Activated CD8-positive, alpha-beta memory T cell treated with anti-CD3 and anti-CD28 coated beads for 4 hours (primary cell): ENCODE measurements around the gene ZMYND19.
A peak's percentile ranks its signal among the peaks of the same experiment; 100 is the strongest.
"Not testable (repeated sequence)": the region's sequence is repeated elsewhere in the genome, so short reads cannot be mapped to it uniquely, and the experiment has no call there.

Experiments used
- DNase-seq, 2 donors: peaks; one replicate each; pipeline ENCODE4 v3.0.0-alpha.2; 2020; ENCODE audit warnings: low read depth in 2 of 2

ZMYND19 gene

DNA sequence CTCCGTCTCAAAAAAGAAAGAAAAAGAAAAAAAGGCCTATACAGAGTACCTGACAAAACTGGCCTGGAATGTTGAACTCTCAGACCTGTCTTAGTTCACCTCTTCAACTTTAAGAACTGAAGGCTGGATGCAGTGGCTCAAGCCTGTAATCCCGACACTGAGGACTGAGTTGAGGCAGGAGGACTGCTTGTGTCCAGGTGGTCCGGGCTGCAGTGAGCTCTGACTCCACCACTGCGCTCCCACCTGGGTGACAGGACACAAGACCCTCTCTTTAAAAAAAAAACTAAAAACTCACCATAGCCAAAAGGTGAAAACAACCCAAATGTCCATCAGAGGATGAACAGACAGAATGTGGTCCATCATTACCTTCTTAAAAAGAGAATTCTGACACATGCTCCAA lies 32.2 kb downstream of the ZMYND19 start:
- DNase-seq = no peak

DNA sequence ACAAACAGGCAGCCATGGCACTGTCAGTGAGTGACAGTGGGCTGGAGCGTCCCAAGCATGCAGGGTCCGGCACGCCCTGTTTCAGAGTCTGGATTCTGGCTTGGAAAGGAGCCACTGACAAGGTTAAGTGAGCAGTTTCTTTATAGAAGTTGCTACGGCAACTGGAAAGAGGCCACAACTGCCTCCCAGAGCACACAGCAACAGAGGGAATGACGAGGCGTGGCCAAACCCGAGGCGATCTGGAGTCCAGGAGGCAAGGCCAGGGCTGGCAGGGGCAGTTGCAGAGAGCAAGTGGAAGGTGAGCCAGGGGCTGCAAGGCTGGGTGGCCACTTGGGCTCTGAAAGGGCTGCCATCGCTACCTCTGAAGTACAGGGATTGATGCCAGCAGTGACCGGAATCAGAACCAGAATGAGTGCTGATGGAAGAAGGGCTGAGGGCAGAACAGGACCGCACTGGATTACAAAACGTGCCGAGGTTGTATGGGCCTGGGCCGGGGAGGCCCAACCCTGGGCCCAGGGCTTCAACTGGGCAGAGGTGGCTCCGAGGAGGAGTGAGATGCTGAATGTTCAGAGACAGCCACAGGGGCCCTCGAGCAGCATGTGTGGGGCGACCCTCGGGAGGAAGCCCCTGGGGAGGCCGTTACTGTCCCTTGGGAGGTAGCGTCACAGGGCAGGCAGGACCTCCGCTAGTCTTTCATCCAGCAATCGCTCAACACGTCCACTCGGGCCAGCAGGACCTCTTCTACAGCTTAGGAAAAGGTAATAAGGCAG lies 34.1 kb downstream of the ZMYND19 start:
- DNase-seq = no peak

DNA sequence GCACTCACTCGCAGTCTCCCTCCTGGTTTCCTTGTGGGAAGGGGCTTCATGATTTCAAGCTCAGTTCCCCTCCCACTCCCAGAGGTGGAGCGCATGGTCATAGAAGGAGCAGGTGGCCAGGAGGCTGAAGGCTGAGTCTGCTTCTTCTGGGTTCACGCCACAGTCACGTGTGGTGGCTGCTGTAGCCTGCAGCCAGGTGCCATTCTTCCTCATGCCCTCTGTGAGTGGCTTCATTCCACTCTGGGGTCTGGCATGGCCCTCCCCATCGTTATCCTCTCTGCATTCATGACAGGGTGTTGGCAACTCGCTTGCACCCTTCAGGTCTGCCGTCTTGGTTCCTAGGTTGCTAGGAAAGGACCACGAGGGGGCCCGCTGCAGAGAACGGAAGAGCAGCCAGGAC lies 35.1 kb downstream of the ZMYND19 start:
- DNase-seq = no peak

DNA sequence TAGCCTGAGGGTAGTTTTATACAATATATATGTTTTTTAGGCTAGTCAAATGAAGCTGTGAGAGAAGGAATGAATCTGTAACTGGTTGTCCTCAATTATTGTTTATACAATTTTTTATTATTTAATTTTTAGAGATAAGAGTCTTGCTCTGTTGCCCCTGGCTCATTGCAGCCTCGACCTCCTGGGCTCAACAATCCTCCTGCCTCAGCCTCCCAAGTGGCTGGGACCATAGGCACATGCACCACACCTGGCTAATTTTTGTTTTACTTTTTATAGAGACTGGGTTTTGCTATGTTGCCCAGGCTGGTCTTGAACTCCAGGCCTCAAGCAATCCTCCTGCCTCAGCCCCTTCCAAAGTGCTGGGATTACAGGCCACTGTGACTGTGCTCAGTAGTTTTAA lies 36.0 kb downstream of the ZMYND19 start:
- no peak for DNase-seq

DNA sequence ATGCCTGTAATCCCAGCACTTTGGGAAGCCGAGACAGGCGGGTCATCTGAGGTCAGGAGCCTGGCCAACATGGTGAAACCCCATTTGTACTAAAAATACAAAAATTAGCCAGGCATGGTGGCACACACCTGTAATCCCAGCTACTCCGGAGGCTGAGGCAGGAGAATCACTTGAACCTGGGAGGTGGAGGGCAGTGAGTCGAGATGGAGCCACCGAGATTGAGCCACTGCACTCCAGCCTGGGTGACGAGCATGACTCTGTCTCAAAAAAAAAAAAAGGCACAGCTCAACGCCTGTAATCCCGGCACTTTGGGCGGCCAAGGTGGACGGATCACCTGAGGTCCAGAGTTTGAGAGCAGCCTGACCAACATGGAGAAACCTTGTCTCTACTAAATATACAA lies 36.7 kb downstream of the ZMYND19 start:
- not testable (repeated sequence) for DNase-seq

DNA sequence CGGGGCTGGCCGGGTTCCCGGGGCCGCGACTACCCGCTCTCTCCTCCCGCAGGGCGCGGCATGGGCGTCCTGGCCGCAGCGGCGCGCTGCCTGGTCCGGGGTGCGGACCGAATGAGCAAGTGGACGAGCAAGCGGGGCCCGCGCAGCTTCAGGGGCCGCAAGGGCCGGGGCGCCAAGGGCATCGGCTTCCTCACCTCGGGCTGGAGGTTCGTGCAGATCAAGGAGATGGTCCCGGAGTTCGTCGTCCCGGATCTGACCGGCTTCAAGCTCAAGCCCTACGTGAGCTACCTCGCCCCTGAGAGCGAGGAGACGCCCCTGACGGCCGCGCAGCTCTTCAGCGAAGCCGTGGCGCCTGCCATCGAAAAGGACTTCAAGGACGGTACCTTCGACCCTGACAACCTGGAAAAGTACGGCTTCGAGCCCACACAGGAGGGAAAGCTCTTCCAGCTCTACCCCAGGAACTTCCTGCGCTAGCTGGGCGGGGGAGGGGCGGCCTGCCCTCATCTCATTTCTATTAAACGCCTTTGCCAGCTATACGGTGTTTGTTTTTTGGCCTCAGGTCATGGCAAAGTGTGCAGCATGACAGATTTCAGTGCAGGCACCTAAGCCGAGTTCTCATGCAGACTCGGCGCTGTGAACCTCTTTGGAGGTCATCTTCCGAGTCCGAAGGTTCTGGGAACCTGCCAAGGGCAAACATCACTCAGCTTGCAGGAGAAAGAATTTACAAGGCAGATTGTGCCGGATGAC lies 38.1 kb downstream of the ZMYND19 start:
- DNase-seq = no peak

DNA sequence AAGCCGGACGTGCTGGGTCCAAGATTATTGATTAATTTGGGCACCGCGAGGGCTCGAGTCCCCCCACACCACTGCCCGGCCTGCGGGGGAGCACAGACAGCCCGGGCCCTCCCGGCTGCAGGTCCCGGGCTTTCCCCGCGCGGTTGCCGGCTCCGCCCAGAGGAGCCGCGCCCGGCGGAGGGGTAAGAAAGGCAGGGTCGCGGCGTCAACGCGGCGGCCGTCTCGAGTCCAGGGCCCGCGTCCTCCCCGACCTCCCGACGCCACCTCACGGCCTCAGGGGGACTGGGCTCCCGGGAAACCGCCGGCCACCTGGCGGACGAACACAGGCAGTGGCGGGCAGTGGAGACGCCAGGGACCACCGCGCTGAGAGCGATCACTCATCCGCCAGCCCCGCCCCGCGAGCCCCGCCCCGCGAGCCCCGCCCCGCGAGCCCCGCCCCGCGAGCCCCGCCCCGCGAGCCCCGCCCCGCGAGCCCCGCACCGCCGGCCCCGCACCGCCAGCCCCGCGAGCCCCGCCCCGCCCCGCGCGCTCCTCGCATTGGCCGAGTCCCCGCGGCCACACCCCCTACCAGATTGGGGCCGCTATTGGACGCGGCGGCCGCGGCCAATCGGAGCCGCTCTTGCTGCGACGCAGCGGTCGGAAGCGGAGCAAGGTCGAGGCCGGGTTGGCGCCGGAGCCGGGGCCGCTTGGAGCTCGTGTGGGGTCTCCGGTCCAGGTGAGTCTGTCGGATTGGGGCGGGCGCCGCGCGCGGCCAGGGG lies 38.9 kb downstream of the ZMYND19 start, which contains the start of gene MRPL41:
Gene MRPL41, plus strand, starts transcription at position 616 of the 758 bp plus-strand sequence. CDS start 203 bp downstream, outside the sequence.
- DNase-seq = peak; percentile 71 to 76

DNA sequence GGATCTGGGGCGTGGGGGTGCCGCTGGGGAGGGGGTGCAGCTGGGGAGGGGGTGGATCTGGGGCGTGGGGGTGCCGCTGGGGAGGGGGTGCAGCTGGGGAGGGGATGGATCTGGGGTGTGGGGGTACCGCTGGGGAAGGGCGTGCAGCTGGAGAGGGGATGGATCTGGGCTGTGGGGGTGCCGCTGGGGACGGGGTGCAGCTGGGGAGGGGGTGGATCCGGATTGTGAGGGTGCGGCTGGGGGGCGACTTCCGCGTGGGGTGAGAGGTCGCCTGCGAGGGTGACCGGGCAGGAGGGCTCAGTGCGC lies 39.4 kb downstream of the ZMYND19 start:
- not testable (repeated sequence) for DNase-seq

DNA sequence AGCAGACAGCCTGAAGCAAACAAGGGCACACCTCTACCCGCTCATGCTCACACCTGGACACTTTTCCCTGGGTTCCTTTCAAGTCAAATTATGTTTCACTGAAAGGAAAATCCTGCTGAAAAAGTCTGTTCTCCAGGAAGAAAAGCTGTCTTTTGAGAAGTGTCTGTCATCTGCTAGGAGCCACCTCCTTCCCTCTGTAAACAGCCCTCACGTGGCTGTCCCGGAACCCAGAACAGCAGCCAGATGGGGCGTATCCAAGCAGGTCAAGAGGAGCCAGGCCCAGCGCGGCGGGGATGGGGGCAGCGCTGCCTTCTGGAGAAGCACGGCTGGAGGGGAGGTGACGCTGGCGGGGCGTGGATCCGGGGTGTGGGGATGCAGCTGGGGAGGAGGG lies 40.1 kb downstream of the ZMYND19 start, which contains the start of gene PNPLA7:
Gene PNPLA7, minus strand, starts transcription at position 172 of the 391 bp plus-strand sequence. CDS start 205 bp downstream, outside the sequence.
- no peak for DNase-seq

DNA sequence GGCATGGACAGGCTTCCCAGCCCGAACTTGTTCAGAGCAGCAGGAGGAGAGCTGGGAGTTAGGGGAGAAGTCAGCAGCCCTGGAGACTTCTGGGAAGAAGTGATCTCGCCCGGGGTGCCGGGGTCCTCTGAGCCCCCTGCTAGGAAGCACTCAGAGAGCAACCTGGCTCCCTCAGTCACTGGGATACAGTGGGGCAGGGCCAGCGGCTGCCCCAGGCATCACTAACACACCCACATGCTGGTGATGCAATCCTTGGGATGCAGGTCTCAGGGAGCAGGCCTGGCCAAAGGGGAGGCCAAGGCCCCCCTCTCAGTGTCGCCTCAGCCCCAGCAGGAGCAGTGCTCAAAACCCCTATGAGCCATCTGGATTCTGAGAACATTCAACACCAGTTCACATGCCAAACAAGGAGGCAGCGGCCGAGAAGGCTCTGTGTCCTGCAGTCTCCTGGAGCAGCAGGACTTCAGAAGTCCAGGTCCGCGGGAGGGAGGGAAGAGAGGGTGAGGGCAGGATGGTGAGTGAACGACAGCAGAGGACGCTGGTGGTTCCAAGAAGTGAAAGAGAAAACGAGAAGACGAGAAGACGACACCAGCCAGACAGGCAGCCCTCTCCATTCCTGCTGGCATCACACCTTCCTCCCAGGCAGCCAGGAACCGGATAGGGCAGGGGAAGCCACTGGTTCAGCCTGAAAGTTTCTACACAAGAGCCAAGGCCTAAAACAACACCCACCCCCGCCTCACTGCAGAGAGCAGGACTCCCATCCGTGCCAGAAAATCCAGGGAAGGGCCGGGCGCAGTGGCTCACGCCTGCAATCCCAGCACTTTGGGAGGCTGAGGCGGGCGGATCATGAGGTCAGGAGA lies 42.4 kb downstream of the ZMYND19 start:
- no peak for DNase-seq

DNA sequence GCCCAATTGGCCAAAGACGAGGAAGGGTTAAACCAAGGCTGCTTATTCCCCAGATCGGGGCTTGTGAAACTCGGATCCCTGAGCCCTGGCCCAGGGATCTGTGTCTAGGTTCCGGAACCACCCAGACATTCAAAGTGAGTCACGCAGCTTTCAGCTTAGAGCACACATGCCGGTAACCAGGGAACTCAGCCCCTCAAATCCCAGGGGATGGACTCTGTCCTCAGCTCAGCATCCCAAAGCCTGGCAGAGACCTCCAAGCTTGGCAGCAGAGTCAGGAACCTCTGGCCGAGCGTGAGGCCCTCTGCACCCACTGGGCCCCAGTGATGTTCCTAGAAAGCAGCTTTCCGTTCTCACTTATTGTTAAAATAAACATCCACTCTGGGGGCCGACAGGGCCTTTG lies 45.2 kb downstream of the ZMYND19 start:
- DNase-seq = no peak

DNA sequence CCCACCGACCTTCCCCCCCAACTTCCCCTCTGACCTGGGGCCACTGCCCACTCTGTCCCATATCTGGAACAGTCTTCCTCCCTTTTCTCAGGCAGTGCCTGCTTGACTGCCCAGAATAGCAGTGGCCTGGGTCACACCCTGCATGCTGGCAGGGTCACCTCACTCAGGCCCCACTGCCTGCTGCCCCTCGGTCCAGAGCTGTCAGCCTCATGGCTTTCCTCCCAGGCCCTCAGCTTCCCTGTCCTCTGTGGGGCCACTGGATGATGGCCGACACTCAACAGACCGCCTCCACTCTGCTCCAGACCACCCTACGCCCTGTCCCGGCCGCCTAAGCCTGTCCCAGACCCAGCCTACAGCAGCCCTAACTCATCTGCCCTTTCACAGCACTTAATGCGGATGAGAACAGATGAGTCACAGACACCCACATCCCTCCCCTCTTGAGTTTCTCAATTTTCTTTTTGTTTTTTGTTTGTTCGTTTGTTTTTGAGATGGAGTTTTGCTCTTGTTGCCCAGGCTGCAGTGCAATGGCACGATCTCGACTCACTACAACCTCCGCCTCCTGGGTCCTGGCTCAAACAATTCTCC lies 46.0 kb downstream of the ZMYND19 start:
- DNase-seq = no peak

DNA sequence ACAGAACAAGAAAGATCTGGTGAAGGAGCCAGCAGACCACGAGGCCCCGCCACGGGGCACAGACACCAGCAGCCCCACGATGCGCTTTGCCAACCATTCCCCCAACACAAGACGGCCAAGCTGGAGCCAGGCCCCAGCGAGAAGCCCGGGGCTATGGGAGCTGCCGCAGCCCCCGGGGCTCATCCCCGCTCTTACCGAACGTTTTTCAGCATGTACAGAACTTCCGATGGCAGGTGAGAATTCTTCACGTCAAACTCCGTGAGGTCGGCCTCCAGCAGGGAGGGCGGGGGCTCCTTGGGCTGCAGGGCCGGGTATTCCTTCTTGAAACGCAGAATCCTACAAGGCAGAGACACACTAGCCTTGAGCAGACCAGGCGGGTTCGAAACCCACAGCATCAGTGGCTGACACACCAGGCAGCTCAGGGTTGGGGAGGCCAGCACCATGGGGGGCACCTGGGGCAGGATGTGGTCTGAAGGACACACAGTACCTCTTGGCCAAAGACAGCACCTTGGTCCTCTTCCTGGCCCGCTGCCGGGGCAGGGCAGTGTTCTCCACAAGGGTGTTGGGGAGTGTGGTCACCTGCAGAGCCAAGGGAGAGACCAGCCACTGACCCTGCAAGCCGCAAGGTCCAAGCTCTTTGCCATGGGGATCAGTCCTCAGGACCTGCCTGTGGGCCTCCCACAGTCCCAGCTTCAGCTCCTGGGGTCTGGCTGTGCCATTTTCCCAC lies 46.9 kb downstream of the ZMYND19 start:
- no peak for DNase-seq

DNA sequence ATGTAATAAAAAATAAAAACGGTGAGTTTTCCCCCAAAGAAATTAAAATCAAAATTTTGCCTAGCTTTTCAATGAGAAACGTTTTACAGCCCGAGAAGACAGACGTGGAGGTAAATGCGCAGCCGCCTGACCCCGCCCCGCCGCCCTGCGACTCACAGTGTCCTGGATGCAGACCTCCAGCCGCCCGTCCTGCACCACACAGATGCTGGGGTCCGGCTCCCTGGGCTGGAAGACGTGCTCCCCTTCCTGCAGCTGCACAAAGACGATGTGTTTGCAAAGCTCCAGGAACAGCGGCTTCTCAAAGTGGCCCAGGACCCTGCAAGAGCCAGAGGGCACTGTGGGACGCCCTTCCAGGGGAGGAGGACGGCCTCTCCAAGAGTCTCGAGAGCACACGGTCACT lies 47.8 kb downstream of the ZMYND19 start:
- DNase-seq = no peak

DNA sequence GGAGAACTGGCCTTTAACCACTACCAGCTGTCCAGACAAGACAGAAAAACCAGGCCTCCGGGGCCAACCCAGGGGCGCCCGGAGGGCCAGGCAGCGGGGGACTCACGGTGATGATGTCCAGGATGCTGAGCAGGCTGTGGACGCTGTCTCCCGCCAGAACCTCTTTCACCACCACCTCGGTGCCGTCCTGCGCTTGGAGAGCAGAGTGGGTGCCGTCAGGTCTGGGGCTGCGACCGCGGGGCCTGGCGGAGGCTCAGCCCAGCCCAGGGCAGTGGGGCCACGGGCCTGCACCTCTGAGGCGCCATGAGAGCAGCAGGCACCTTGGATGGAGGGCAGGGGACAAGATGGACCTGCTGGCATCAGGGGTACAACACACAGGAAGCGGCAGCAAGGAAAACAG lies 49.8 kb downstream of the ZMYND19 start:
- no peak for DNase-seq

DNA sequence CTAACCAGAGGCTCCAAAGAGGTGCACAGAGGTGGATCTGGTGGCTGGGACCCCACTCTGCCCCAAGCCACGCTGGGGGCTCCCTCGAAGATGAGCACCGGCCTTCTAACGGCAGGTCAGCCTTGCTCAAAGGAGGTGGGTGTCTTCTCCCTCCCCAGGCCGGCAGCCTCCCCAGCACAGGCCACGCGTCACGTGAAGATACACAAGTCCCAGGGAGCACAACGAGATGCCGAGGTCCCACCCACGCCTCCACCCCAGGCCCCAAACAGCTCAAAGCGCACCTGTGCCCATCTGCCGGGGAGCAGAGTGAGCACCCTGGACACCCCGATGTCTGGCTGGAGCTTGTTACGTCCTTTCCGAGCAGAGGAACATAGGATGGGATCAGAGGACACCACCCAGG lies 52.3 kb downstream of the ZMYND19 start:
- no peak for DNase-seq

DNA sequence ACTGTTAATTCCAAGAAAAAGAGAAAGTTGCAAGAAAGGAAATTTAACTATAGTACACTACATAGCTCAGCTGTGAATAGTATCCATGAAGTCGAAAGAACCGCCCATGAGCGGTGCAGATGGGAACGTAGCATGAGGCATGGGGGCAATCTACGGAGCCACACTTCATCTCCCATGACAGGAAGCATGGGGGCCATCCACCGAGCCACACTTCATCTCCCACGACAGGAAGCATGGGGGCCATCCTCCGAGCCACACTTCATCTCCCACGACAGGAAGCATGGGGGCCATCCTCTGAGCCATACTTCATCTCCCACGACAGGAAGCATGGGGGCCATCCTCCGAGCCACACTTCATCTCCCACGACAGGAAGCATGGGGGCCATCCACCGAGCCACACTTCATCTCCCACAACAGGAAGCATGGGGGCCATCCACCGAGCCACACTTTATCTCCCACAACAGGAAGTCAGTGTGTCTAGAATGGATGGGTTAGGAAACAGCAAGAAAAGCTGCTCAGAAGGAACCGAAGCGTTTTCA lies 53.6 kb downstream of the ZMYND19 start:
- not testable (repeated sequence) for DNase-seq

DNA sequence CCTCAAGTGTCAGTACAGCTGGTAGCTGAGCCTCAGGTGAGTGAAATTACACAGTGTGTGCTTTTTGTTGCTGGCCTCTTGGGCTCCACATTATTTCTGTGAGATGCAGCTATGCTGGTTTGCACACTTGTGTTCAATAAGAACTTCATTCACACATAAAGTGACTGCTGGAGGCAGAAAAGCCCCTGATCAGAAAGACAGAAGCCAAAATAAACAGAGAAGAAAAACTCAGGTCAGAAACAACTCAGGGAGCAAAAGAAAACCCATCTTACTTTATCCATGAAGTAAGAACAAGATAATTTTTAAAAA lies 55.2 kb downstream of the ZMYND19 start:
- no peak for DNase-seq

DNA sequence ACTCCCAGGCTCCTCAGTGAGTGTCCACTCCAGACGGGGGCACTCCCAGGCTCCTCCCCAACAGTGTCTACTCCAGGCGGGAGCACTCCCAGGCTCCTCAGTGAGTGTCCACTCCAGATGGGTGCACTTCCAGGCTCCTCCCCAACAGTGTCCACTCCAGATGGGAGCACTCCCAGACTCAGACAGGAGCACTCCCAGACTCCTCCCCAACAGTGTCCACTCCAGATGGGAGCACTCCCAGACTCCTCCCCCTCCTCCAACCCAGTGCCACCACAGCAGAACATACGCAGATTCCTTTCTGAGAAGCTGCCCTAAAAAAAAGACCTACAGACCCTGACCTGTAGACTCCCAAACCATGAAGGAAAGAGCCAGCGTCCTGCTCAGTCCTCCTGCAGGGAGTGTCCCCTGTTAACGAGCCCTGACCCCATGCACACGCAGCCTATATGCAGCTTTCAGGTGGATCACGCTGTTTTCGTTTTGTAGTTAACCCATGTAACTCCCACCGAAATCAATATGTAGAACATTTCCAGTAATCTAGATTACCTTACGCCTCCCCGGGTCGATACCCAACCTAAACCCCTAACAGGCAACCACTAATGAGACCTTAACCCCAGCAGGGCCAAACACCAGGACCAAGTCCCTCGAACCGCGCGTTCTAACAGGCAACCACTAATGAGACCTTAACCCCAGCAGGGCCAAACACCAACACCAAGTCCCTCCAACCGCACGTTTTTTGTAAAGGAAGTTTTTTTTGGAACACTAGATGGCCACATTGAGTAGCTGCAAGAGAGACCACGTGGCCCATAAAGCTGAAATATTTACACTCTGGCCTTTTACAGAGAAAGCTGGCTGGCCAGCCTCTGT lies 55.8 kb downstream of the ZMYND19 start:
- DNase-seq = no peak
